ENCODE data around the gene DEXI. TPM values are rescaled to one million over a fixed set of nuclear protein-coding genes. Genes with fewer than 3 reads are reported as not detected.

Gene DEXI
- total and polyA plus RNA-seq, 9 of the 15 experiments (the other 6 are each of a cell fraction or from before 2014, with no cell fraction given), result 2.9 to 40.1 (median 22.0) TPM

- H3K9me1 ChIP-seq (ENCODE audit: control insufficient read depth, insufficient read depth, low read length), result no peaks in the 10 kb centered on the region
- H3K9ac ChIP-seq (ENCODE audit: insufficient read depth in 1 of 2, low read depth in 2 of 2, low read length in 2 of 2), result no peak overlapping the region
- H3K27me3 ChIP-seq (ENCODE audit: control insufficient read depth in 2 of 2, insufficient read depth in 2 of 2, low read length in 2 of 2), result no peaks in the 10 kb centered on the region
- no peak for DNase-seq (ENCODE audit: extremely low read depth in 1 of 4, low spot score in 3 of 4)
- H3K4me2 ChIP-seq (ENCODE audit: insufficient read depth, low read length), result no peak overlapping the region
- POLR2A ChIA-PET, result interaction anchor here (0.6 to 2.5 kb wide), 3 partner anchors 9 to 297 kb away, joined by 3 to 6 read pairs (median 3); partner anchors contain the start of gene SOCS1
- CTCF ChIA-PET (ENCODE audit: low intra/inter-chr PET ratio), result no interaction called here
- no peak for FAIRE-seq
- intact Hi-C loops (cut with micrococcal nuclease), result no loop called here
- H4K20me1 ChIP-seq (replicated peaks; ENCODE audit: control insufficient read depth, insufficient read depth, low read length), result peaks cover under 1% of the 10 kb centered on the region
- no TSS peak for BruUV-seq (replicated peaks)
- H3K36me3 ChIP-seq (ENCODE audit: control insufficient read depth, insufficient read depth, low read length), result peaks cover 40% of the 10 kb centered on the region; the same call in 2 of the 3 replicates
- peaks cover 11% of the 10 kb centered on the region; the same call in 1 of the 3 replicates for H3K79me2 ChIP-seq (ENCODE audit: control insufficient read depth, insufficient read depth, low read length)
- H2AFZ ChIP-seq (ENCODE audit: low read depth, low read length), result no peak overlapping the region
- in situ Hi-C loops (cut with MboI), result loop anchor here (5.0 to 25.0 kb wide), 4 partner anchors 303 to 856 kb away; partner anchors contain the start of gene SNN
- H3K27ac ChIP-seq (ENCODE audit: extremely low read depth, low read depth, low read length), result no peak overlapping the region
- H3K9me3 ChIP-seq (replicated peaks; ENCODE audit: control insufficient read depth, insufficient read depth, low read depth, low read length), result no peaks in the 10 kb centered on the region
- H3K4me3 ChIP-seq, result no peak overlapping the region
- TF ChIP-seq ELF2 (CRISPR knock-in tag; IDR thresholded peaks at IDR 0.05), result no peak
- no peak for TF ChIP-seq NFATC3 (IDR thresholded peaks at IDR 0.05)
- no peak for TF ChIP-seq NCOA4 (IDR thresholded peaks at IDR 0.05; ENCODE audit: partially characterized antibody)
- TF ChIP-seq ZHX1 (conservative IDR thresholded peaks at IDR 0.05; ENCODE audit: low read length), result no peak
- TF ChIP-seq SRSF3 (IDR thresholded peaks at IDR 0.05; ENCODE audit: insufficient read depth, low read length), result no peak
- no peak for TF ChIP-seq CHAMP1 (IDR thresholded peaks at IDR 0.05)
- no peak for TF ChIP-seq DDX20 (tag; IDR thresholded peaks at IDR 0.05; ENCODE audit: low read depth)
- no peak for TF ChIP-seq HDAC3 (IDR thresholded peaks at IDR 0.05; ENCODE audit: borderline replicate concordance, partially characterized antibody)
- no peak for TF ChIP-seq ZNF436 (CRISPR knock-in tag; IDR thresholded peaks at IDR 0.05)
- TF ChIP-seq PHB2 (IDR thresholded peaks at IDR 0.05; ENCODE audit: low read depth), result no peak
- no peak for TF ChIP-seq PHF8 (IDR thresholded peaks at IDR 0.05; ENCODE audit: borderline replicate concordance, low read length)
- no peak for TF ChIP-seq ZNF584 (CRISPR knock-in tag; IDR thresholded peaks at IDR 0.05; ENCODE audit: low read depth)
- no peak for TF ChIP-seq CHD4 (IDR thresholded peaks at IDR 0.05; ENCODE audit: insufficient read depth, insufficient replicate concordance, low read depth, low read length, poor library complexity, severe bottlenecking)
- no peak for TF ChIP-seq JUND (IDR thresholded peaks at IDR 0.05; ENCODE audit: borderline replicate concordance, low read depth, low read length)
- no peak for TF ChIP-seq JUND (tag; IDR thresholded peaks at IDR 0.05; ENCODE audit: borderline replicate concordance, low read depth, low read length)
- peaks cover 1 to 5% of the 10 kb centered on the region in 2 experiments; a peak in 2 of 5 replicates for H3K4me1 ChIP-seq (replicated peaks in 1 of 2; ENCODE audit: control insufficient read depth in 2 of 2, insufficient read depth in 2 of 2, low read length in 2 of 2)
- ATAC-seq, result no peak
- WGBS (ENCODE audit: insufficient coverage, low coverage, missing lambda C conversion rate), result 86% methylated on average over 5 of the region's 5 CpGs
These were observed 16.9 kb upstream of the DEXI start for GRCh38 chr16:10959161-10959560.

All from K562 (cell line).